ENCODE data around the gene CSN2. TPM values are rescaled to one million over a fixed set of nuclear protein-coding genes. Genes with fewer than 3 reads are reported as not detected.

CSN2 gene
- total RNA-seq: not detected in 2 replicates

GRCh38 chr4:69965628-69966027 lies at the start of gene CSN2:
TSS of gene CSN2 (minus strand) at chr4:69965728. CDS start at chr4:69960995, 4,733 bp downstream.

GRCh38 chr4:69995526-69996016 lies 30.0 kb upstream of the CSN2 start, which contains the start of gene STATH:
TSS of gene STATH (plus strand) at chr4:69995966. CDS start at chr4:69998438, 2,472 bp downstream.

GRCh38 chr4:69930768-69931167 lies 34.8 kb downstream of the CSN2 start, which contains the start of gene CSN1S1:
TSS of gene CSN1S1 (plus strand) at chr4:69931068. CDS start at chr4:69932556, 1,488 bp downstream.

Other genes starting within 250 kb of the CSN2 start
- gene SULT1B1, start 205.1 kb downstream of the CSN2 start, total RNA-seq: 0.28 and 7.7 TPM in 2 replicates
- 3.9 and 9.4 TPM in 2 replicates for gene SULT1E1, start 105.6 kb downstream of the CSN2 start, total RNA-seq
- gene CSN1S1, start 34.7 kb downstream of the CSN2 start, total RNA-seq: not detected in 2 replicates
- gene STATH, start 30.2 kb upstream of the CSN2 start, total RNA-seq: not detected in 2 replicates
- gene HTN3, start 62.7 kb upstream of the CSN2 start, total RNA-seq: not detected in 2 replicates
- not detected in 2 replicates for gene HTN1, start 84.7 kb upstream of the CSN2 start, total RNA-seq
- gene PRR27, start 188.5 kb upstream of the CSN2 start, total RNA-seq: not detected in 2 replicates
- not detected in 2 replicates for gene ODAM, start 230.0 kb upstream of the CSN2 start, total RNA-seq